Mucosa of descending colon (tissue), 3 donors: ENCODE results near the gene SLC25A38. TPM values are rescaled to one million over a fixed set of nuclear protein-coding genes. Genes with fewer than 3 reads are reported as not detected.

Source experiments
- ATAC-seq: fragments of 200-7000 bp; cut with Tn5 transposase; one replicate; pipeline ENCODE4 v1.9.1; 2020; ENCODE audit warnings: mild to moderate bottlenecking, moderate library complexity
- DNase-seq, 3 donors: peaks; one replicate each; pipeline ENCODE4 v3.0.0-alpha.2; 2020
- H3K36me3 ChIP-seq: fragments of 200-600 bp; one replicate; pipeline ENCODE4 v1.8.0; 2021; ENCODE audit warnings: low read depth, mild to moderate bottlenecking
- H3K4me1 ChIP-seq: fragments of 200-600 bp; one replicate; pipeline ENCODE4 v1.8.0; 2021; ENCODE audit warnings: low read depth, mild to moderate bottlenecking
- H3K4me3 ChIP-seq: fragments of 200-600 bp; one replicate; pipeline ENCODE4 v1.8.0; 2021; ENCODE audit warnings: mild to moderate bottlenecking
- H3K9me3 ChIP-seq: fragments of 200-600 bp; one replicate; pipeline ENCODE4 v1.8.0; 2021; ENCODE audit warnings: mild to moderate bottlenecking
- CTCF ChIP-seq: fragments of 200-600 bp; IDR thresholded peaks from one replicate; pipeline ENCODE4 v1.8.0; 2022; ENCODE audit warnings: antibody characterized with exemption, mild to moderate bottlenecking
- intact Hi-C, 2 donors: fragments of 100-400 bp; cut with DNase I in 1 of 2; cut with micrococcal nuclease in 1 of 2; formaldehyde crosslinking; loops; one replicate each; pipeline versions ENCODE4 v1.11.0 to v1.11.1; 2022; cut with DNase I, micrococcal nuclease
- total RNA-seq, 3 donors: library from RNA; stranded (reverse); fragmentation: NEBNext Ultra II Directional in 2 of 3; extraction: Animal tissue kit (Norgen Biotek cat#: 25700) in 2 of 3; gene quantifications; one replicate each; pipeline versions ENCODE4 v1.2.1 to v1.2.4, GENCODE V29; 2021 to 2023
- donor health status: DM: no; HTN: no; CAD: no; lungs with moderate emphysema.
- donor health status: DM: no; HTN: no; CAD: no.
- donor health status: DM: no; HTN: yes; CAD: no.

Gene SLC25A38
- total RNA-seq, 3 donors from 2014 or later, result 29.3 to 35.3 (median 34.4) TPM

- intact Hi-C loops, result no loop called here
- TF ChIP-seq CTCF, result no peak
Measured at GRCh38 chr3:39426312-39426711, 43.1 kb downstream of the SLC25A38 start.

GRCh38 chr3:39427506-39427905 lies 44.3 kb downstream of the SLC25A38 start:
- H3K4me3 ChIP-seq, result no peak overlapping the region
- intact Hi-C loops, result no loop called here
- H3K4me1 ChIP-seq, result no peaks in the 10 kb centered on the region
- no peak for TF ChIP-seq CTCF
- DNase-seq (no peak), ATAC-seq (no peak)
- H3K9me3 ChIP-seq, result no peaks in the 10 kb centered on the region
- no peaks in the 10 kb centered on the region for H3K36me3 ChIP-seq

More at GRCh38 chr3:39426312-39426711, 43.1 kb downstream of the SLC25A38 start:
- DNase-seq, result no peak
- H3K9me3 ChIP-seq, result no peaks in the 10 kb centered on the region
- no peak overlapping the region for H3K4me3 ChIP-seq
- H3K36me3 ChIP-seq, result no peaks in the 10 kb centered on the region
- no peak for ATAC-seq
- no peaks in the 10 kb centered on the region for H3K4me1 ChIP-seq

GRCh38 chr3:39428745-39429201 lies 45.6 kb downstream of the SLC25A38 start:
- Histone ChIP-seq H3K9me3 (no peaks in the 10 kb centered on the region), H3K36me3 (no peaks in the 10 kb centered on the region), H3K4me1 (no peaks in the 10 kb centered on the region), H3K4me3 (no peak overlapping the region)
- no peak for TF ChIP-seq CTCF
- DNase-seq (no peak), ATAC-seq (no peak)
- intact Hi-C loops, result no loop called here

GRCh38 chr3:39429466-39429865 lies 46.3 kb downstream of the SLC25A38 start:
- no peak for TF ChIP-seq CTCF
- DNase-seq (no peak), ATAC-seq (no peak)
- H3K9me3 ChIP-seq, result no peaks in the 10 kb centered on the region
- intact Hi-C loops, result no loop called here
- H3K4me3 ChIP-seq, result no peak overlapping the region
- H3K4me1 ChIP-seq, result no peaks in the 10 kb centered on the region
- H3K36me3 ChIP-seq, result no peaks in the 10 kb centered on the region

- Histone ChIP-seq H3K9me3 (no peaks in the 10 kb centered on the region), H3K4me3 (no peak overlapping the region), H3K4me1 (no peaks in the 10 kb centered on the region), H3K36me3 (no peaks in the 10 kb centered on the region)
- no peak for TF ChIP-seq CTCF
- intact Hi-C loops, result no loop called here
- DNase-seq (no peak), ATAC-seq (no peak)
Measured at GRCh38 chr3:39432342-39432741, 49.2 kb downstream of the SLC25A38 start.

- Histone ChIP-seq H3K36me3 (no peaks in the 10 kb centered on the region), H3K4me1 (no peaks in the 10 kb centered on the region), H3K4me3 (no peak overlapping the region), H3K9me3 (no peaks in the 10 kb centered on the region)
- no peak for DNase-seq
- no peak for TF ChIP-seq CTCF
- ATAC-seq, result peak; percentile 77
- intact Hi-C loops, result no loop called here
Measured at GRCh38 chr3:39433642-39434041, 50.5 kb downstream of the SLC25A38 start.
